ENCODE data around the gene NOS1AP.

NOS1AP gene

DNA sequence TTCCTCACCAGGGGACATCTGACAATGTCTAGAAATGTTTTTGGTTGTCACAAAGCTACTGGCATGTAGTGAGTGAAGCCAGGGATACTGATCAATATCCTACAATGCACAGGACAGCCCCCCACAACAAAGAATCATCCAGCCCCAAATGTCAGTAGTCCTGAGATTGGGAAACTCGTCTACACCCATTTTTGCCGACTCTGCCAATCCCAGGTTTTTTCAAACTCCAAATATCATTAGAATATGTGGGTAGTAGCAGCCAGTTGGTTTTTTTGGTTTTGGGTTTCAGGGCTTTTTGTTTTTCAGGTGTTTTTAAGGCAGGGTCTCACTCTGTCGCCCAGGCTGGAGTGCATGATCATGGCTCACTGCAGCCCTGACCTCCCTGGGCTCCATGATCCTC is 301.2 kb downstream of the NOS1AP start:
- H3K9me3 ChIP-seq (ENCODE audit: control insufficient read depth, low read length): no peaks in the 10 kb centered on the region
- no peak overlapping the region for H3K9ac ChIP-seq (ENCODE audit: low read length)
- H3K4me1 ChIP-seq (ENCODE audit: control insufficient read depth, insufficient read depth, low read depth, low read length): peaks cover 25% of the 10 kb centered on the region
- no peak overlapping the region for H3K4ac ChIP-seq (ENCODE audit: low read depth in 1 of 2, low read length in 2 of 2)
- H3K27me3 ChIP-seq (ENCODE audit: control insufficient read depth in 1 of 2, insufficient read depth in 1 of 2, low read length in 2 of 2): peaks cover 0 to 28% of the 10 kb centered on the region in 2 experiments
- H3K4me3 ChIP-seq (ENCODE audit: insufficient read depth in 1 of 2, low read depth in 1 of 2, low read length in 2 of 2): no peak overlapping the region
- no peak overlapping the region for H3K18ac ChIP-seq (ENCODE audit: low read depth in 1 of 2, low read length in 2 of 2)
- H2BK5ac ChIP-seq (ENCODE audit: low read depth, low read length, poor library complexity, severe bottlenecking): no peak overlapping the region
- H3K23ac ChIP-seq (ENCODE audit: low read length in 2 of 2): no peak overlapping the region
- H3K27ac ChIP-seq (ENCODE audit: low read length, poor library complexity, severe bottlenecking): no peak overlapping the region
- H4K91ac ChIP-seq (ENCODE audit: low read length): no peak overlapping the region
- no peak for DNase-seq
- no peak overlapping the region for H2BK15ac ChIP-seq (ENCODE audit: low read depth, poor library complexity, severe bottlenecking)
- H3K4me2 ChIP-seq (ENCODE audit: low read length, poor library complexity, severe bottlenecking): no peak overlapping the region
- no peak overlapping the region for H2BK120ac ChIP-seq (ENCODE audit: low read depth, low read length)
- H2BK12ac ChIP-seq (ENCODE audit: low read length in 2 of 2): no peak overlapping the region
- H2AK5ac ChIP-seq (ENCODE audit: low read length, severe bottlenecking): no peak overlapping the region
- WGBS: 100% methylated on average over 1 of the region's 3 CpGs
- H4K8ac ChIP-seq (ENCODE audit: low read length): no peak overlapping the region
- H3K36me3 ChIP-seq (ENCODE audit: control insufficient read depth in 1 of 2, insufficient read depth in 2 of 2, low read depth in 1 of 2, low read length in 2 of 2): peaks cover 0 to 8% of the 10 kb centered on the region in 2 experiments
- no peaks in the 10 kb centered on the region for H3K79me1 ChIP-seq (replicated peaks; ENCODE audit: low read length, poor library complexity, severe bottlenecking)
- H2AFZ ChIP-seq (ENCODE audit: low read depth, low read length): no peak overlapping the region
- no peak overlapping the region for H3K14ac ChIP-seq (ENCODE audit: low read length in 2 of 2)

GRCh38 chr1:162371611-162372010 is 302.1 kb downstream of the NOS1AP start:
- Histone ChIP-seq H4K91ac (ENCODE audit: low read length) (no peak overlapping the region), H2BK120ac (ENCODE audit: low read depth, low read length) (no peak overlapping the region), H3K79me1 (replicated peaks; ENCODE audit: low read length, poor library complexity, severe bottlenecking) (no peaks in the 10 kb centered on the region), H3K4ac (ENCODE audit: low read depth in 1 of 2, low read length in 2 of 2) (no peak overlapping the region), H3K36me3 (ENCODE audit: control insufficient read depth in 1 of 2, insufficient read depth in 2 of 2, low read depth in 1 of 2, low read length in 2 of 2) (peaks cover 0 to 8% of the 10 kb centered on the region in 2 experiments), H2BK15ac (ENCODE audit: low read depth, poor library complexity, severe bottlenecking) (no peak overlapping the region), H2AFZ (ENCODE audit: low read depth, low read length) (no peak overlapping the region), H3K4me3 (ENCODE audit: insufficient read depth in 1 of 2, low read depth in 1 of 2, low read length in 2 of 2) (no peak overlapping the region), H3K4me1 (ENCODE audit: control insufficient read depth, insufficient read depth, low read depth, low read length) (peaks cover 25% of the 10 kb centered on the region), H3K27ac (ENCODE audit: low read length, poor library complexity, severe bottlenecking) (peak overlapping the region; percentile 49), H4K8ac (ENCODE audit: low read length) (no peak overlapping the region), H3K9me3 (ENCODE audit: control insufficient read depth, low read length) (no peaks in the 10 kb centered on the region), H2BK12ac (ENCODE audit: low read length in 2 of 2) (no peak overlapping the region), H3K27me3 (ENCODE audit: control insufficient read depth in 1 of 2, insufficient read depth in 1 of 2, low read length in 2 of 2) (peaks cover 0 to 21% of the 10 kb centered on the region in 2 experiments), H3K4me2 (ENCODE audit: low read length, poor library complexity, severe bottlenecking) (no peak overlapping the region), H3K23ac (ENCODE audit: low read length in 2 of 2) (no peak overlapping the region), H3K14ac (ENCODE audit: low read length in 2 of 2) (no peak overlapping the region), H2BK5ac (ENCODE audit: low read depth, low read length, poor library complexity, severe bottlenecking) (no peak overlapping the region), H3K9ac (ENCODE audit: low read length) (no peak overlapping the region), H2AK5ac (ENCODE audit: low read length, severe bottlenecking) (no peak overlapping the region), H3K18ac (ENCODE audit: low read depth in 1 of 2, low read length in 2 of 2) (no peak overlapping the region)
- 86% methylated on average over 4 of the region's 6 CpGs for WGBS
- DNase-seq: no peak

- Histone ChIP-seq H2AK5ac (ENCODE audit: low read length, severe bottlenecking) (peak overlapping the region; percentile 46), H4K8ac (ENCODE audit: low read length) (no peak overlapping the region), H3K4me1 (ENCODE audit: control insufficient read depth, insufficient read depth, low read depth, low read length) (peaks cover 25% of the 10 kb centered on the region), H3K18ac (ENCODE audit: low read depth in 1 of 2, low read length in 2 of 2) (no peak overlapping the region), H3K23ac (ENCODE audit: low read length in 2 of 2) (no peak overlapping the region), H3K27ac (ENCODE audit: low read length, poor library complexity, severe bottlenecking) (peak overlapping the region; percentile 49), H4K91ac (ENCODE audit: low read length) (no peak overlapping the region), H3K4me2 (ENCODE audit: low read length, poor library complexity, severe bottlenecking) (no peak overlapping the region), H2BK5ac (ENCODE audit: low read depth, low read length, poor library complexity, severe bottlenecking) (no peak overlapping the region), H3K27me3 (ENCODE audit: control insufficient read depth in 1 of 2, insufficient read depth in 1 of 2, low read length in 2 of 2) (peaks cover 0 to 21% of the 10 kb centered on the region in 2 experiments), H3K4ac (ENCODE audit: low read depth in 1 of 2, low read length in 2 of 2) (no peak overlapping the region), H3K14ac (ENCODE audit: low read length in 2 of 2) (no peak overlapping the region), H2BK12ac (ENCODE audit: low read length in 2 of 2) (no peak overlapping the region), H3K79me1 (replicated peaks; ENCODE audit: low read length, poor library complexity, severe bottlenecking) (no peaks in the 10 kb centered on the region), H2AFZ (ENCODE audit: low read depth, low read length) (no peak overlapping the region), H3K36me3 (ENCODE audit: control insufficient read depth in 1 of 2, insufficient read depth in 2 of 2, low read depth in 1 of 2, low read length in 2 of 2) (no peaks in the 10 kb centered on the region), H2BK15ac (ENCODE audit: low read depth, poor library complexity, severe bottlenecking) (no peak overlapping the region), H3K9ac (ENCODE audit: low read length) (no peak overlapping the region), H2BK120ac (ENCODE audit: low read depth, low read length) (no peak overlapping the region), H3K4me3 (ENCODE audit: insufficient read depth in 1 of 2, low read depth in 1 of 2, low read length in 2 of 2) (no peak overlapping the region), H3K9me3 (ENCODE audit: control insufficient read depth, low read length) (no peaks in the 10 kb centered on the region)
- 76% methylated on average over 13 of the region's 13 CpGs for WGBS
- no peak for DNase-seq
Observed at GRCh38 chr1:162372159-162373071, 302.9 kb downstream of the NOS1AP start.

DNA sequence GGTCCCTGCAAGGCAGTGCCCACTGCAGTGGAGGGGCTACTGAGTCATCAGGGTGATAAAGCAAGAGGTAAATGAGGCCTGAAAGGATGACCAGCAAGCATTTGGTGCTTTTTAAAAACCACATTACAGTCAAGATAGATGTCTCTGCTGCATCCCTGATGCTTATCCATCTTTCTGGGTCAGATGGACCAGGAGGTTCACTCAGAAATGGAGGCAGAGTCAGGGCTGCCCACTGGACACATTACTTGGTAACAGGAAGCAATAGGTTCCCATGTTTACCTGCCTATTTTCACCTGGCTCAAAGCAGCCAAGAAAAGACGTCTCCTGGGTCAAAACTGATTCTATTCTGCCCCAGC is 303.6 kb downstream of the NOS1AP start:
- Histone ChIP-seq H3K36me3 (ENCODE audit: control insufficient read depth in 1 of 2, insufficient read depth in 2 of 2, low read depth in 1 of 2, low read length in 2 of 2) (no peaks in the 10 kb centered on the region), H3K9ac (ENCODE audit: low read length) (no peak overlapping the region), H3K27me3 (ENCODE audit: control insufficient read depth in 1 of 2, insufficient read depth in 1 of 2, low read length in 2 of 2) (peaks cover 0 to 18% of the 10 kb centered on the region in 2 experiments), H3K27ac (ENCODE audit: low read length, poor library complexity, severe bottlenecking) (no peak overlapping the region), H2BK120ac (ENCODE audit: low read depth, low read length) (no peak overlapping the region), H2BK12ac (ENCODE audit: low read length in 2 of 2) (no peak overlapping the region), H3K4ac (ENCODE audit: low read depth in 1 of 2, low read length in 2 of 2) (no peak overlapping the region), H3K4me3 (ENCODE audit: insufficient read depth in 1 of 2, low read depth in 1 of 2, low read length in 2 of 2) (no peak overlapping the region), H2AFZ (ENCODE audit: low read depth, low read length) (no peak overlapping the region), H2BK5ac (ENCODE audit: low read depth, low read length, poor library complexity, severe bottlenecking) (no peak overlapping the region), H3K4me2 (ENCODE audit: low read length, poor library complexity, severe bottlenecking) (no peak overlapping the region), H2BK15ac (ENCODE audit: low read depth, poor library complexity, severe bottlenecking) (no peak overlapping the region), H3K14ac (ENCODE audit: low read length in 2 of 2) (no peak overlapping the region), H3K9me3 (ENCODE audit: control insufficient read depth, low read length) (no peaks in the 10 kb centered on the region), H2AK5ac (ENCODE audit: low read length, severe bottlenecking) (peak overlapping the region; percentile 46), H3K23ac (ENCODE audit: low read length in 2 of 2) (no peak overlapping the region), H3K79me1 (replicated peaks; ENCODE audit: low read length, poor library complexity, severe bottlenecking) (no peaks in the 10 kb centered on the region), H4K8ac (ENCODE audit: low read length) (no peak overlapping the region), H3K18ac (ENCODE audit: low read depth in 1 of 2, low read length in 2 of 2) (no peak overlapping the region), H4K91ac (ENCODE audit: low read length) (no peak overlapping the region), H3K4me1 (ENCODE audit: control insufficient read depth, insufficient read depth, low read depth, low read length) (peaks cover 25% of the 10 kb centered on the region)
- WGBS: 100% methylated on average over 1 of the region's 1 CpG
- no peak for DNase-seq
